ENCODE data around the gene BLOC1S4.

BLOC1S4 gene

DNA sequence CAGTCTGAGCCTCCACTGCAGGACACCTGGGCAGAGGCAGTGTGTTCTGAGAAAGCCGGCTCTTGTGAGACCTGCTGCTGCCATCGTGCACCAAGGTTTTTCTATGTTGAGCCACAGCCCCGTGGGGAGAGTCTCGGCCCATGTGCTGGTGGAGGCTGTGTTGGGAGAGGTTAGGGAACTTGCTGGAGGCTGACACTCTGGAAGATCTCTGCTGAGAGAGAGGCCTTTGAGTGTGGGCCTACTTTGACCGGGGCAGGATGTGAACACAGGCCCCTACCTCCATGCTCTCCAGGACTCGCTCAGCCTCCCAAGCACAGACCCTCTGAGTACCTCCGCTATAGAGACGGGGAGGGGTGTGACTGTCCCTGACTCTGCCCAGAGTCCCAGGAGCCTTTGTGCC is 23.6 kb upstream of the BLOC1S4 start:
- no peak for DNase-seq (ENCODE audit: low read depth)

DNA sequence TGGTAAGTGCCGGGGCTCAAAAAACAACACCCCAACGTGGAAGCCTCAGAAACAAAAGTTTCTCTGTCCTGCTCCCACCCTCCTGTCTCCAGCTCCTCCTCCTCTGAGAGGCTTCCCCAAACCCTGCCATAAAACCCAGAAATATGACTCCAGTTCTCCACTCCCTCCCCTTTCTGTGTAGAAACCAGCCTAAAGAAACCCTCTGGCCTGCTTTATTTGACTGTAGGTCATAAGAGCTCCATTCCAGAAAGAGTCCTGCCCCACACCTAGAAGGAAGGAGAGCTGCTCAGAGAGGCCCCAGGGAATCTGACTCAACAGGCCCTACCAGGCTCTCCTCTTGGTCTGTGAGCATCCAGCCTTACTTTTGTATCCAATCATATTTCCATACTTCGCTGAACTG is 23.2 kb upstream of the BLOC1S4 start:
- peak; percentile 59 for DNase-seq (ENCODE audit: low read depth)

DNA sequence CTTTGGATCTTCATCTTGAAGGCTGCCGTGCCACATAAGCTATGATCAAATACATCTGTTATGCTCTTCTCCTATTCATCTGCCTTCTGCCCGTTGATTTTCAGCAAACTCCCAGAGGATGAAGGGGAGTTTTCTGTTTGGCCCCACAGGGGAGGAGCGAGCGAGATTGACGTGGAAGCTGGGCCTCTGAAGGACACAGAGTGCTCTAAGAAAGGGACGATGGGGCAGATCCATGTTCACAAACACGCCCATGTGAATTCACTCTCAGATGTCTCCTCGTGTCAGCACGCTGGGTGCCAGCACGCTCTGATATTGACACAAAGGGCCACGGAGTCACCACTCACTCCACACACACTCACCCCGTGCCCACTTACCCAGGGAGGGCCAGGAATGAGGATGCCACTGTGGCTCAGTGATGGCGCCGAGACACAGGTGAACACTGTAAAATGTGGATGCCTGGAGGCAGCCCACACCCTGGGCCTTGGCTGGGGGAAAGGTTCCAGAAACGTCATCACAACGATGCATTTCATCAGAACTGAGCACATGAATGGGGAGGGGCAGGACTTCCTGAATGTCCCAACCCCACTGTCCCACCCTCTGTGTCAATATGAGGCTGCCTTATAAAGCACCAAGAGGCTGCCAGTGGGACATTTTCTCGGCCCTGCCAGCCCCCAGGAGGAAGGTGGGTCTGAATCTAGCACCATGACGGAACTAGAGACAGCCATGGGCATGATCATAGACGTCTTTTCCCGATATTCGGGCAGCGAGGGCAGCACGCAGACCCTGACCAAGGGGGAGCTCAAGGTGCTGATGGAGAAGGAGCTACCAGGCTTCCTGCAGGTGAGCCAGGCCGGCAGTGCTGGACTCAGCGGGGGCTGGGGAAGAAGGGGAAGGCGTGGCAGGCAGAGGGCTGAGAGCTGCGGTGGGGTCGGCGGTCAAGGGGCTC is 22.5 kb upstream of the BLOC1S4 start, which contains the start of gene S100P:
TSS of gene S100P (plus strand) at position 648 of the 946 bp plus-strand sequence. CDS start at position 703, 55 bp downstream.
- DNase-seq (ENCODE audit: low read depth) = no peak

DNA sequence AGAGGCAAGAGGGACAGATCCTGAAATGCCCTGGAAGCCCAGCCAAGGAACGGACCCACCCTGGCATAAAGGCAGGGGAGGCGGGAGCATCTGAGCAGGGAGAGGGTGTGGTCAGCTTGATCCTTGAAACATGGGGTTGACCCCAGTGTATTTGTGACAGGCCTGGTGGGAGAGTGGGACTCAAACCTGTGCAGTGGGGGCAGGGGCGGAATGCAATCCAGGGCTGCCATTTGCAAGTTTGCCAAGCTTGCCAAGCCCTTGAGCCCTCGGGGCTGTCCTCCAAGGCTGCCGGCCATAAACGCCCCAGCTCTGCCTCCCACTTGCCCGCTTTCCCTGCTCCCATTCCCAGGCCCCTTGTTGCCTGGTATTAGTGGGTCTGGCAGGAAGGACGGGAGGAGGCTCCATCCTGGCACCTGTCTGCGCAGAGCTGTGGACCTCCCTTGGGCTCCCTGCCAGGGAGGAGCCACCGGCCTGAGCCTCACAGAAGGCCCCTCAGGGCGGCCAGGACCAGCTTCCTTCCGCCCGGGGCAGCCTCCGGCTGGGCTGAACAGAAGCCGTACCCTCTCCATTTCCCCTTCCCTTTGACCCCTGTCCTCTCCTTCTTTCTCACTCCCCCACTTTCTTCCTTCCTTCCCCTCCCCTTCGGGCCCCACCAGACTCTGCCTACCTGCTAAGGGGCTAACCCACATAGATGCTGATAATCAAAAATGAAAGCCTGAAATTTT is 21.6 kb upstream of the BLOC1S4 start:
- no peak for DNase-seq (ENCODE audit: low read depth)

DNA sequence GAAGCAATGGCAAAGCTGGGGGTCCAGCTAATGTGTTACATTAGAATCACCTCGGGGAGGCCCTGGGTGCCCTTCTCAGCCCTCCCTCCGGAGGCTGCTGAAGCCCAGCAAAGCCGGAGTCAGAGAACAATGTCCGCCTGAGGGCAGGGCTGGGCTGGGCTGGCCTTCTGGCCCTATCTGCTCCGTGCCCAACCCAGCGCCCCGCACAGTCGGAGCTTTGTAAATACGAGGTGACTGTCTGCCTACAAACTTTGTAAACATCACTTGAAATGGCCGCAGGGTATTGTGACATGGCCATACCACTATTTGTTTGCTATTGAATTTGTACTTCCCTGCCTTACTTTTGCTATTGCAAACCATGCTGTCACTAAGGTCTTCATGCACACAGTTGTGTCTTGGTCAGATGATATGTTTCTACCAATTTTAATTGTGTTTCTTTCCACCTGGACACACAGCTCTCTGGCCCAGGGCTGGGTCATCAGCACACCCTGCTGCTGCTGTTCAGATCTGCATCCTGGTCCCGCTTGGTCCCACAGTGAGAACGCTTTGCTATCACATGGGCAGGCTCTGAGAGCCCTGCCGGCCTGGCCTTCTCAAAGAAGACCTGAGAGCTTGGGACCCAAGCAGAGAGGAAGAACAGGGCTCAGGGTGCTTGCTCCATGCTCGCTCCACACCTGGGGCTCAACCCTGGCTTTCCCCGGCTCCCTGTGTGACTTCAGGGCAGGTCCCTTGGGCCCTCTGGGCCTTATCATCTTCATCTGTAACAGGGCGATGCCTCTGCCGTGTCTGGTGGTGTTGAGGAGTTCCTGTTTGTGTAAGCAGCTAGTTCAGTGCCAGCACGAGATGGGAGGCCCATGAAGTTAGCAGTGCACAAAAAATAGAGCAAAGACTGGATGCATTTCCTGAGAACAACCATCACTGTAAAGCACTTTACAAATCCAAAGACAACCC is 20.0 kb upstream of the BLOC1S4 start:
- no peak for DNase-seq (ENCODE audit: low read depth)

DNA sequence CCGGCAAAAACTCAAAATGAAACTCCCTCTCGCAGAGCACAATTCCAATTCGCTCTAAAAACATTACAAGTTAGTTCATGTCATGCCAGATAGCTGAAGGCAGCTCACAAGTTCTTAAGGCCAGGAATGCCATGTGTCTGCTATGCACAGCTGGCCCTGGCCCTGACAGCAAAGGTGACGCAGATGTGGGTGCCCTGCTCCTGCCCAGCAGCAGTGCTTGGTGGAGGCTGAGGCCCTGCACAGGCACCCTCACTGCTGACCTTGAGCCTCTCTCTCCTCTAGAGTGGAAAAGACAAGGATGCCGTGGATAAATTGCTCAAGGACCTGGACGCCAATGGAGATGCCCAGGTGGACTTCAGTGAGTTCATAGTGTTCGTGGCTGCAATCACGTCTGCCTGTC is 19.4 kb upstream of the BLOC1S4 start:
- DNase-seq (ENCODE audit: low read depth) = no peak

DNA sequence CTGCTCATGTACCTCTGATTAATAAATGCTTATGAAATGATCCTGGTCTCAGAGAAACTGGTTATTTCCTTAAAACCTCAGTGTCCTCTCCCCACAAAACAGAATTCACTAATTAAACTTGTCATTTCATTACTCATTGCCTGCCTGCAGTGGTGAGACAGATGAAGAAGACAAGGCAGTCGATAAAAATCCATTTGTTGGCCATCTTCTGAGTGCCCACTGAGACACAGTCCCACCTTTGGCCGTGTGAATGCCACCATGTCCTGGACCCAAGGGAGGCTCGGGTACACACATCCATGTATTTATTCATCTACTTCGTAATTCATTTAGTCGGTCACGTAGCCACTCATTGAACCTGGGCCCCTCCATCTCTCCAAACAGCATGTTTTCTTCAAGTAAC is 18.8 kb upstream of the BLOC1S4 start:
- no peak for DNase-seq (ENCODE audit: low read depth)

DNA sequence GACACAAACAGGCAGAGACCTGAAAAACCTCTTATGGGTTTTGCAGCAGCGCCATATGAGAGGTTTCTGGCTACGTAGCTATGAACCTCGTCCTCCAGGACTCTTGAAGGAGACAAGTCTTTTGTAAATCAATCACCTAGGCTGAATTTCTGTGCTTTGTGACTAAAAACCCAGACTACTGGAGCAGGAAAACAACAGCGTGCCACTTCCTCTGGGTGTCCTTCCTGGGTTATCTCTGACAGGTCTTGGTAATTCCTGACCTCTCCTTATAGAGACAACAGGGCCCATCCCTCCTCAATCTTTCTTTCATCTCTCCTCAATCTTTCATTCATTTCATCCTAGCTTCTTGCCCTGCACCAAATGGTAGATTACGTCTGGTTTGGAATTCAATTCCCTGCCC is 16.6 kb upstream of the BLOC1S4 start:
- no peak for DNase-seq (ENCODE audit: low read depth)

DNA sequence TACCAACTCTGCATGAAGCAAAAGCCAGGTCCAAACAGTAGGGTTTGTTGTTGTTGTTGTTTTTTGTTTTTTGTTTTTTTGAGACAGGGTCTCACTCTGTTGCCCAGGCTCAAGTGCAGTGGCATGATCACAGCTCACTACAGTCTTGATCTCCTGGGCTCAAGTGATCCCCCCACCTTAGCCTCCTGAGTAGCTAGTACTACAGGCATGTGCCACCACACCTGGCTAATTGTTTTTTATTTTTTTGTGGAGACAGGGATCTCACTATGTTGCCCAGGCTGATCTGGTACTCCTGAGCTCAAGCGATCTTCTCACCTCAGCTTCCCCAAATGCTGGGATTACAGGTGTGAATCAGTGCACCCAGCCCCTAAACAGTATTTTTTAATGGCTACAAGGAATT is 16.1 kb upstream of the BLOC1S4 start:
- DNase-seq (ENCODE audit: low read depth) = no peak

DNA sequence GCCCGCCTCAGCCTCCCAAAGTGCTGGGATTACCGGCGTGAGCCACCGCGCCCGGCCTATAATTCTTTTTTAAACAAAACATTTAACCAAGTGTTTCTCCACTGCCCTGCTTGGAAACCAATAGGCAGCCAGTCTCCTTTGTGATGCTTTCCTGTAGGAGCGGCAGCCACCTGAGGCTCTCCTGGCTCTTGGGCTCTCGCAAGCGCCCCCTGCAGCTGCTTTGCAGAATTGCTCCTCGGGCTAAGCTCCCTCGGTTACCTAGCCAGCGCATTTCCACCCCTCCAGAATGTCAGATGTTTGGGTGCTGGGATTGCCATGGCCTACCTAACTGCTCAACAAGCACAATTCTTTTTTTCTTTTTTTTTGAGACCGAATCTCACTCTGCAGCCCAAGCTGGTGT is 14.6 kb upstream of the BLOC1S4 start:
- DNase-seq (ENCODE audit: low read depth) = no peak

DNA sequence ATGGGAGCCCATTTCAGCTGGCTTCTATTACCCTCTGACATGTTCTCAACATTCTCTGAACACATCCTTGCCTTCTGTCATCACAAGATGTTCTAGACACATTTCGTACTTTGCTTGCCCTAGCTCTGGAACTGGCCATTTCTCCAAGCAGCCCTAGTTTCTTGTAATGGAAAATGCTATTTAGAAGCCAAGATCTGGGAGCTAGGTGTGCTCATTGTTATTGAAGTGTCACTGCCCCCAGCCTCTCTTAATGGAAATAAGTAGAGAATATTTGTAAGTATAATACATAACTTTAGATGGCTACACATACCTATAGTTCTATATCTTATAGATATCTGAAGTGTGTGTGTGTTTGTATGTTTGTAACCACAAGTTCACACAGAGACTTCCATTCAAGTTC is 13.2 kb upstream of the BLOC1S4 start:
- no peak for DNase-seq (ENCODE audit: low read depth)

DNA sequence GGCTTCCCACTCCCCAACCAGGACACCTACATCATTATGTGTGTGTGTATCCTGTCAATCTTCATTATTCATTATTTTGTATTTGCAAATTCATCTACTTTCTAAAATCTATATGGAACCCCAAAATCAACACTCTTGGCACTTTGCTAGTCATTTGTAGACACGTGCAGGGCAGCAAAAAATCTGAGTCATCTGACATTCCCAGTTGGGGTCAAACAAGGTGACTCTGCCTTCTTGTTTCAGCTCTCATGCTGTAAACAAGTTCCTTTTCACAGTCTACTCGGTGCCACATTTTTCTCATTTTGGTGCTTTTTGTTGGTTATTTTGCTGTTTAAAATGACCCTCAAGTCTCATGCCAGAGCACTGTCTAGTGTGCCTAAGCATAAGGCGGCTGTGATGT is 12.2 kb upstream of the BLOC1S4 start:
- peak; percentile 55 for DNase-seq (ENCODE audit: low read depth)

DNA sequence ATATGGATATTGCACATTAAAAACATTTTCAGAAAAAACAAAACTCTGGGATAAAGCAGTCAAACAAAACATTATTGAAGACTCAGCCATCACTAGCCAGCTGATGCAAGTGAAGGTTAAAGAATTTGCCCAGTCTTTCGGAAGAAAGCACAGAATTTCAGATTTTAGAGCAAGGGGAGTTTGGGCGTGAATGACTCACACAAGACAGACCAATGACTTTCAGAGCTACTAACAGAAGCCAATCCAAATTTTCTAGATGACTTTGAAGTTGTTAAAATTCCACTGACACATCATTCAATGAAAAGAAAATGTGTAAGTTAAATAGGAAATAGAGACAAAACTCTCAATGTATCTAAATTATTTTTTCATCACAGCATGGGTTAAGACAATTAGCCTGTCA is 10.3 kb upstream of the BLOC1S4 start:
- DNase-seq (ENCODE audit: low read depth) = no peak

DNA sequence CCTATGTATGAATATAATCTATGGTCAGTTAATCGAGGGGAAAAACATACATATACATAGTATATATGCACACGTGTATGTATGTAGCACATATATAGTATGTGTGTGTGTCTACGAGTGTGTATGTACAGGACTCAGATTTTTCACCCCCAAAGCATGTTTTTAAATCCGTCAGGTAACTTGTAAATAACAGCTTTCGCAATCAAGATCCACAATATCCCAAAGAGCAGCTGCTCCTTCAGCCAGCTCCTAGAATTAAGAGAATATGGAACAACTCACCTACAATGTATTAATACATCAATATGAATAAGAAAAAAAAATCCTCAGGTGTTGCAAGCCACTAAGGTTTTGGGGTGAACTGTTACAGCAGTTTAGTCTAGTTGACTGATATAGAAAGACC is 9.8 kb upstream of the BLOC1S4 start:
- no peak for DNase-seq (ENCODE audit: low read depth)

DNA sequence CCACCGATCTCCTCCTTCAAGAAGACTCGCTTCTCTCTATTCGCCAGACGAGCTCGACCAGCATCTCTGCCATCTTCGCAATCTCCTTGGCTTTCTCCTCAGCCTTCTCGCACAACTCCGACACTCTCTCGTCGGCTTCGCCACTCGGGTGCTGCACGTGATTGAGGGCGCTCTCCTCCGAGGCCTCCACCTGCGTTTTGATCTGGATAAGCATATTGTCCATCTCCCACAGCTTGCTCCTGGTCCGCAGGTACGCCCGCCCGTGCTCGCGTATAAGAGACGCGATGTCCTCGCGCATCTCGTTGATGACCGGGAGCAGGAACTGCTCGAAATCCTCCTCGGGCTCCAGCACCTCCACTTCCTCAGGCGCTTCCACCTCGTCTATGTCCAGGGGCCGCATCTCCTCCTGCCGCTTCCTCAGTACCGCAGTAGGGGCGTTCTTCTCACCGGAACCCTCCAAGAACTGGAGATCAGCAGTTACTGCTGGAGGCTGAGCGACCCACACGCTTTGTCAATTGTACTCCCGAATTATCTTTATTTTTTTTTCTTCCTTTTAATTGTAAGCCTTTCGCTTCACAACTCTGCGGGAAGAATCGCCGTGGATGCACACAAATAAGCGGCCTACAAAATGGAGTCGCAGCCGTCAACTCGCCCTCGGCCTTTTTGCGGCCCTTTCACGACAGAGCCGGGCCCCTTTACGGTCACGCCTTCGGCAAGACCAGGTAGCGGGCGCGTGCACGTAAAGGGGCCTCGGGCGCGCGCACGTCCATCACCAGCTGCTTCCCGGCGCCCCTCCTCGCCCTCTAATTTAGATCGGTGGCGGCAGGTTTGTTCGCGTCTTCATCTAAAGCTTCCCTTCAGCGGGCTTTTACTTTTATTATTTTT is 6.5 kb upstream of the BLOC1S4 start, which contains the start of gene MRFAP1L1:
TSS of gene MRFAP1L1 (minus strand) at position 636 of the 885 bp plus-strand sequence. CDS start at position 400, 236 bp downstream.
- DNase-seq (ENCODE audit: low read depth) = peak; percentile 94

DNA sequence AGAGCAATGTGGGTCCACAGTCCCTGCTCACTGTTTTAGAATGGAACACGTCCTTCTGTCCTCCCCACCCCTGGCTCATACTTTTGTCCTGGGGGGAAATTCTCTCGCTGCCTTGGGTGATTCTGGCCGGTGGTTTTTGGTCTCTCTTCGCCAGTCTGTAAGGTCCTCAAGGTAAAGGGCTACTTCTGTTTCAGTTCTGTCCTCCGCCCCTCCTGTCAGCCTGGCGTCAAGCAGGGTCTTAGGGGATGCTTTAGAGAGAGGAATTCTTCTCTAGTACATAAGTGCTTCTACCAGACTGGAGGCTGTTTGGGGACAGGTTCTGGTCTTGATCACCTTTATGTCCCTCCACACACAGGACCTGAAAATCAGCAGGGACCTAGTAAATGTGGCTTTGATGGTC is 5.7 kb upstream of the BLOC1S4 start:
- no peak for DNase-seq (ENCODE audit: low read depth)

DNA sequence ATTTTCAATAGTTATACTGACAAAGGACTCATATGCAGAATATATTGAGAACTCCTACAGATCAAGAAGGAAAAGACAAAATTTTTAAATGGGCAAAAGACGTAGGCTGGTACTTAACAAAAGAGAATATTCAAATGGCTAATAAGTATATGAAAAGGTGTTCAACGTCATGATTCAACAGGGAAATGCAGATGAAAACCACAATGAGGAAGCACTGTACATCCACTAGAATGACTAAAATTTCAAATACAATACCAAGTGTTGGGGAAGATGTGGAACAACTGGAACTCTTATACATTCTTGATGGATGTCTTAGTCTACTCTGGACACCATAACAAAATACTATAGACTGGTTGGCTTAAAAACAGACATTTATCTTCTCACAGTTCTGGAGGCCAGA is 5.0 kb upstream of the BLOC1S4 start:
- DNase-seq (ENCODE audit: low read depth) = no peak

DNA sequence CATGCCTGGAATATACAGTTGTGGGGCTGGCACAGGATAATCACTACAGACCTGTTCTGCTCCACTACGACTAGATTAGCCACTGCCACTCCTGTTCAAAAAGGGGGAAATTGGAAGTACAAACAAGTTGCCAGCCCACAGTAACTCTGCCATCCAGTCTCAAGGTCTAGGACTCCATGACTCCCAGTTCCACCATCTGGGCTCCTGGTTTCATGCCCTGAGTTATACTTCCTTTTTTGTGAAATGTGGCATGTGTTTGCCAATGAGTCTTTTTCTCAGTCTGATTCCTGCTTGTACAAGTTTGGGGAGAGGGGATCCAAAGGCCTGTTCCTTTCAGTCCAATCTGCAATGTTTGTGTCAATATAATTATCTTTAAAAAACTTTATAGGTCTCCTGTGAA is 1.0 kb upstream of the BLOC1S4 start:
- DNase-seq (ENCODE audit: low read depth) = no peak

DNA sequence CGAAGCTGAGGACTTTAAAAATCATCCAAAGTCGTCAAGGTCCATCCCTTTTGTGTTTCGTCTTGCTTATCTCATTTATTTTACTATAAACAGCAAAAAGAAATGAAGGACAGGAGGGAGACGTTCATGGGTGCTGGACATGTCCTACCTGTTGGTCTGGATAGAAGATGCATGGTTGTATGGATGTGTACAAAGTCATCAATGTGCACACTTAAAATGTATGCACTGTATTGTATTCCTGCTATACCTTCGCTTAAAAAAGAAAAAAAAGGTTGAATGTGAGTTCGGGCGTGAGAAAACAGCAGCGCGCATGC is 313 bp upstream of the BLOC1S4 start:
- no peak for DNase-seq (ENCODE audit: low read depth)

DNA sequence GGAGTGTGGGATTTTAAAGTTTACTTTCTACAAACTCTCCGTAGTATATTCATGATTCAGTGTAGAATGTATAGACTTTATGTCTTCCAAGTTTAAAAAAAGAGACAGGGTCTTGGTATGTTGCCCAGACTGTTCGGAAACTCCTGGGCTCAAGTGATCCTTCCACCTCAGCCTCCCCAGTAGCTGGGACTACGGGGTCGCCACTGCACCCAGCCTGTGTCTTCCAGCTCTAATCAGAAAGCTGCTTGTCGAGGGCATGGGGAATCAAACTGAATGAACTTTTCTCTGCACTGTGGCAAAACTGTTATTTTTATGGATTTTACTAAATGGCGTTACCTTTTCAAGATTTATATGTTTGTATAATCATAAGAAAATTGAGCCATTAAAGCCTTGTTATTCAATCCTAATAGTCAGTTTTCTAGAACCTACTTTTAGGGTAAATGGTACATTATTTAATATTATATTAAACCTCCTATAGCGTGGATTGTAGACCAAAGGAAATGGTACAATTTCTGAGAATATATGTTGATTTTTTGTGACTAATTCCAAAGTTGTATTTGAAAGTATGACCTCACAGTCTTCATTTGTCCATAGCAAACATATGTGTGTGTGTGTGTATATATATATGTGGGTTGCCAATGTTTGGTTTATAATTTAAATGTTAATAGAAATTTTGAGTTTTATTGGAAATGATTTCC is 1.1 kb downstream of the BLOC1S4 start:
- DNase-seq (ENCODE audit: low read depth) = no peak

All from EH (cell line).